ENCODE results near the gene FLOT2.
A peak's percentile ranks its signal among the peaks of the same experiment; 100 is the strongest.
"Not testable (repeated sequence)": the region's sequence is repeated elsewhere in the genome, so short reads cannot be mapped to it uniquely, and the experiment has no call there.

FLOT2 gene

GRCh38 chr17:28881533-28882056 lies 15.9 kb downstream of the FLOT2 start:
- in situ Hi-C loops (cut with HindIII; ENCODE audit: low pct_ligation_motif_present, low pct_unique_long_range_greater_than_20kb, low sequenced_read_pairs): no loop called here

GRCh38 chr17:28880572-28880945 lies 17.0 kb downstream of the FLOT2 start:
- in situ Hi-C loops (cut with HindIII; ENCODE audit: low pct_ligation_motif_present, low pct_unique_long_range_greater_than_20kb, low sequenced_read_pairs): no loop called here
- no peak for DNase-seq

More at GRCh38 chr17:28881533-28882056, 15.9 kb downstream of the FLOT2 start:
- DNase-seq: no peak

- in situ Hi-C loops (cut with HindIII; ENCODE audit: low pct_ligation_motif_present, low pct_unique_long_range_greater_than_20kb, low sequenced_read_pairs): no loop called here
- DNase-seq: no peak
Observed at GRCh38 chr17:28879886-28880571, 17.5 kb downstream of the FLOT2 start.

GRCh38 chr17:28878981-28879380 lies 18.6 kb downstream of the FLOT2 start:
- in situ Hi-C loops (cut with HindIII; ENCODE audit: low pct_ligation_motif_present, low pct_unique_long_range_greater_than_20kb, low sequenced_read_pairs): no loop called here
- DNase-seq: peak; percentile 64

GRCh38 chr17:28878158-28878910 lies 19.2 kb downstream of the FLOT2 start:
- in situ Hi-C loops (cut with HindIII; ENCODE audit: low pct_ligation_motif_present, low pct_unique_long_range_greater_than_20kb, low sequenced_read_pairs): no loop called here
- DNase-seq: no peak

GRCh38 chr17:28877150-28877711 lies 20.3 kb downstream of the FLOT2 start:
- in situ Hi-C loops (cut with HindIII; ENCODE audit: low pct_ligation_motif_present, low pct_unique_long_range_greater_than_20kb, low sequenced_read_pairs); DNase-seq: not testable (repeated sequence)

- DNase-seq: no peak
- in situ Hi-C loops (cut with HindIII; ENCODE audit: low pct_ligation_motif_present, low pct_unique_long_range_greater_than_20kb, low sequenced_read_pairs): no loop called here
Observed at GRCh38 chr17:28875848-28876550, 21.5 kb downstream of the FLOT2 start.

- no peak for DNase-seq
- in situ Hi-C loops (cut with HindIII; ENCODE audit: low pct_ligation_motif_present, low pct_unique_long_range_greater_than_20kb, low sequenced_read_pairs): no loop called here
Observed at GRCh38 chr17:28874750-28875149, 22.8 kb downstream of the FLOT2 start.

GRCh38 chr17:28873839-28874238 lies 23.7 kb downstream of the FLOT2 start:
- no peak for DNase-seq
- in situ Hi-C loops (cut with HindIII; ENCODE audit: low pct_ligation_motif_present, low pct_unique_long_range_greater_than_20kb, low sequenced_read_pairs): no loop called here

- in situ Hi-C loops (cut with HindIII; ENCODE audit: low pct_ligation_motif_present, low pct_unique_long_range_greater_than_20kb, low sequenced_read_pairs): no loop called here
- DNase-seq: no peak
Observed at GRCh38 chr17:28871056-28871579, 26.4 kb downstream of the FLOT2 start.

GRCh38 chr17:28867276-28867675 lies 30.3 kb downstream of the FLOT2 start:
- in situ Hi-C loops (cut with HindIII; ENCODE audit: low pct_ligation_motif_present, low pct_unique_long_range_greater_than_20kb, low sequenced_read_pairs): loop anchor here (5.0 kb wide), 1 partner anchor 35 kb away; no protein-coding TSS in a partner anchor
- DNase-seq: no peak

GRCh38 chr17:28865946-28866752 lies 31.4 kb downstream of the FLOT2 start:
- no peak for DNase-seq
- in situ Hi-C loops (cut with HindIII; ENCODE audit: low pct_ligation_motif_present, low pct_unique_long_range_greater_than_20kb, low sequenced_read_pairs): loop anchor here (5.0 kb wide), 1 partner anchor 34 kb away; no protein-coding TSS in a partner anchor

GRCh38 chr17:28864991-28865849 lies 32.3 kb downstream of the FLOT2 start:
- no peak for DNase-seq
- in situ Hi-C loops (cut with HindIII; ENCODE audit: low pct_ligation_motif_present, low pct_unique_long_range_greater_than_20kb, low sequenced_read_pairs): loop anchor here (5.0 kb wide), 1 partner anchor 33 kb away; no protein-coding TSS in a partner anchor

- DNase-seq: no peak
- in situ Hi-C loops (cut with HindIII; ENCODE audit: low pct_ligation_motif_present, low pct_unique_long_range_greater_than_20kb, low sequenced_read_pairs): no loop called here
Observed at GRCh38 chr17:28863953-28864352, 33.6 kb downstream of the FLOT2 start.

- in situ Hi-C loops (cut with HindIII; ENCODE audit: low pct_ligation_motif_present, low pct_unique_long_range_greater_than_20kb, low sequenced_read_pairs): no loop called here
Observed at GRCh38 chr17:28862561-28862960, 35.0 kb downstream of the FLOT2 start.

GRCh38 chr17:28861393-28862203 lies 35.9 kb downstream of the FLOT2 start:
- in situ Hi-C loops (cut with HindIII; ENCODE audit: low pct_ligation_motif_present, low pct_unique_long_range_greater_than_20kb, low sequenced_read_pairs): no loop called here

More at GRCh38 chr17:28862561-28862960, 35.0 kb downstream of the FLOT2 start:
- no peak for DNase-seq

More at GRCh38 chr17:28861393-28862203, 35.9 kb downstream of the FLOT2 start:
- DNase-seq: no peak
